ENCODE data around the gene WASL. TPM values are rescaled to one million over a fixed set of nuclear protein-coding genes. Genes with fewer than 3 reads are reported as not detected.
"Not testable (repeated sequence)": the region's sequence is repeated elsewhere in the genome, so short reads cannot be mapped to it uniquely, and the experiment has no call there.

WASL gene
- total RNA-seq, 1 experiment from 2014 or later, result 25.8 TPM

DNA sequence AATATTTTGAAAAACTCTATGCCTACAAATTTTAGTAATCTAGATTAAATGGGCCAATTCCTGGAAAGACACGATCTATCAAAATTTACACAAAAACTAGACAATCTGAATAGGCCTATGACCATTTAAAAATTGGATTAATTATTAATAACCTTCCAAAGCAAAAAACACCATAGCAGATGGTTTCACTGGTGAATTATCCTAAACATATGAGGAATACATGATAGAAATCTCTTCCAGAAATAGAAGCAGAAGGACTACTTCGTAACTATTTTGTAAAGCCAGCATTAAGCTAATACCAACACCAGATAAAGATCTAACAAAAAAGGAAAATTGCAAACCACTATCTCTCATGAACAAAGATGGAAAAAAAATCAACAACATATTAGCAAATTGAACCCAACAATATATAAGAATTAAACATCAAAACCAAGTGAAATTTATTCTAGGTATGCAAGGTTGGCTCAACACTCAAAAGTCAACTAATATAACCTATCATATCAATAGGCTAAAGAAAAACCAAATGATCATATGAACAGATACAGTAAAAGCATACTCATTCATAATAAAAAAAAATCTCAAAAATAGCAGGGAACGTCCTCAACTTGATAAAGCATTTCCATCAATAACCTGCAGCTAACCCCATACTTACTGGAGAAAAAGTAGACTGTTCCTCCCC, 16.3 kb downstream of the WASL start:
- no peak for DNase-seq (ENCODE audit: low read depth)

DNA sequence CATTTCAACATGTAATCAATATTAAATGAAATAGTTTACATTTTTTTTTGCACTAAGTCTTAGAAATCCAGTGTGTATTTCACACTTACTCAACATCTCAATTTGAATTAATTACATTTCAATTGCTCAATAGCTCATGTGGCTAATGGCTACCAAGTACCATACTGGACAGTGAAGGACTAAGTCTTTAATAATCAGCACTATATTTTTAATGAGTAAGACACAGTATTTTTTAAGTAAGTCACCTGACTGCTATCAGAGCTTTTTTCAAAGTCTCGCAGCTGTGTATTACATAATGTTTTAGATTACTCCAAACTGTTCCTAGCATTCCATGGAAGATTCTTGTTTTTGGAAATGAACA, 19.6 kb downstream of the WASL start:
- no peak for DNase-seq (ENCODE audit: low read depth)

DNA sequence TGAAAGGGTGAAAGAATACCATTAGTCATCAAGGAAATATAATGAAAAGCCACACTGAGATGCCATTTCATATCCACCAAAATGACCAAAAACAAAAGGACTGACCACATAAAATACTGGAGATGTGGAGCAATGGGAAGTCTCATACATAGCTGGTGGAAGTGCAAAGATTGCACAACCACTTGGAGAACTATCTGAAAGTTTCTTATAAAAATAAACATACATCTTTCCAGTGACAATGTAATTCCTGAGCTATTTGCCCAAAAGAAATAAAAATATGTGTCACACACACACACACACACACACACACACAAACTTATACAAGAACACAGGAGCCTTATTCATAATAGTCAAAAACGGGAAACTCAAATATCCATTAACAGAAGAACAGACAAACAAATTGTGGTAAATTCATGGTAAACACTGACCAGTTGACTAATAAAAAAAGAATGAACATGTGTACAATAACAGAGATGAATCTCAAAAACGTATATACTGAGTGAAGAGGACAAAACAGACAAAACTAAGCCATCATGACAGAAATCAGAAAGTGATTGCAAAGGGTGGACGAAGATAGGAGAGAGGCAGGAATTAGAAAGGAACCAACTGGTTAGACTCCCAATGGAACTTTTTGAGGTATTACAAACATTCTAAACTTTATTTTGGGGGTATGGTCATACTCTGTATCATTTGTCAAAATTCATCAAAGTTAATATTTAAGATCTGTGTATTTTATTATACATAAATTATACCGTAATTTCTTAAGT, 21.5 kb downstream of the WASL start:
- peak; percentile 90 for DNase-seq (ENCODE audit: low read depth)

DNA sequence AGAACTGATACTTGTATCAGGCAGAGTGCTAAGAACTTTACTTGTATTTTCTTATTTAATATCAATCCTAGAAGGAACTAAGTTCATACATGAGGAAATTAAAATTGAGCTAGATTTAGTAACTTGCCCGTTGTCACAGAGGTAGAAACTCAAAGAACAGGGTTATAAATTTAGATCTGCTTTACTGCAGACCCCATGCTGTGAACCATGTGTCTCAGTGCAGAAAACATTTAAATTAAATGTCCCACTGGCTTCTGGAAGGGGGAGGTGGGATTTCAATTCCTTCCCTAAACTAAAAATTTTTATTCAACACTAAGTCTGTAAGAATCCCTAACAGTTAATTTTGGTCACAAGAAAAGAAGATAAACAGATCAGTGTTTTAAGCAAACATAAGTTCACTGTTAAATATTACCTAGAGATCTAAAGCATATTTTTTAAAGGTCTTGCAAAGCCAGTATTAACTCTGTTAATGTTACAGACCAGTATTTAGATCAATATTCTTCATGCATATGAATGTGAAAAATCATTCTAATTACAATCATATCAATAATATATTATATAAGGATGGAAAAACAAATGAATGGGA, 23.1 kb downstream of the WASL start:
- DNase-seq (ENCODE audit: low read depth), result no peak

DNA sequence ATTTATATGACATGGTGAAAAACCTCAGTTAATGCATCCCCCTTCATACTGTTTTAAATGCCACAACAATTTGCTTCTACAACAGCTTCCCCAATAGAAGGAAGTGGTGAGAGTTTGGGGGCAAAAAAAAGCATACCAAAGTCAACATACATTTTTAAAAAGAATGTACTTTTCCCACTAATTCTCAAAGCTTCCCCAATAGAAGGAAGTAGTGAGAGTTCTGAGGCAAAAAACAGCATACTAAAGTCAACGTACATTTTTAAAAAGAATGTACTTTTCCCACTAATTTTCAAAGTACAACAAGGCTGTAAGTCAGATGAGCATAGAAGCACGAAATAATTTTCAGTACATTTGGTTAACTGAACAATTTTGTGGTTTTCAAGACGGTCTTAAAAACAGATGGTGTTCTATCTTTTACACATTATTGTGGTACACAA, 24.0 kb downstream of the WASL start:
- DNase-seq (ENCODE audit: low read depth), result peak; percentile 24

DNA sequence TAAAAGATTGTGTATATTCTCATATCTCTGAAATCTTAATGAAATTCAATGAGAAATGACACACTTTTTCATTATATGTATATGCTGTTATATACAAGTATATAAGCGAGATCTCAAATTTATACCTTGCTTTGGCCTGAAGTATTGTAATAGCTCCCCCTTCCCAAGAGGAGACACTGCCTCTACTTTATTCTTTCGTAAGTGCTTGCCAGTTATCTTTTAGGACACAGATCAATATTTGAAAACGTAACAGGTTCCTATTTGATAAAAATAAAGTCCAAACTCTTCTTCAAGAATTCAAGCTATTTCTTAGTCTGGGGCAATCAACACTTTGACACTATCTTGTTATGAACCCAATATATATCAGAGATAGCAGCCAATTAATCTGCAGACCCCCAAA, 24.9 kb downstream of the WASL start:
- no peak for DNase-seq (ENCODE audit: low read depth)

DNA sequence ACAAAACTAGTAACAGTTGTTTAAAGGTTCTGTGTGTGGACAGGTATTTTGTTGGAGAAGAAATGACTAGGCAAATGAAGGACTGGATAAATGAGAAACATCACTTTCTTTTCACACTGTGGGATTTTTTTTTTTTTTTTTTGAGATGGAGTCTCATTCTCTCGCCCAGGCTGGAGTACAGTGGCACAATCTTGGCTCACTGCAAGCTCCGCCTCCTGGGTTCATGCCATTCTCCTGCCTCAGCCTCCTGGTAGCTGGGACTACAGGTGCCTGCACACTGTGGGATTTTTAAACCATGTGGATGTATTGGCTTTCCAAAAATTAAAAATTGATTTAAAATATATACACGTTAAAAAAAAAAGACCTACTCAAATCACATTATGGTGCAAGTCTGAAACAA, 28.3 kb downstream of the WASL start:
- DNase-seq (ENCODE audit: low read depth), result not testable (repeated sequence)

DNA sequence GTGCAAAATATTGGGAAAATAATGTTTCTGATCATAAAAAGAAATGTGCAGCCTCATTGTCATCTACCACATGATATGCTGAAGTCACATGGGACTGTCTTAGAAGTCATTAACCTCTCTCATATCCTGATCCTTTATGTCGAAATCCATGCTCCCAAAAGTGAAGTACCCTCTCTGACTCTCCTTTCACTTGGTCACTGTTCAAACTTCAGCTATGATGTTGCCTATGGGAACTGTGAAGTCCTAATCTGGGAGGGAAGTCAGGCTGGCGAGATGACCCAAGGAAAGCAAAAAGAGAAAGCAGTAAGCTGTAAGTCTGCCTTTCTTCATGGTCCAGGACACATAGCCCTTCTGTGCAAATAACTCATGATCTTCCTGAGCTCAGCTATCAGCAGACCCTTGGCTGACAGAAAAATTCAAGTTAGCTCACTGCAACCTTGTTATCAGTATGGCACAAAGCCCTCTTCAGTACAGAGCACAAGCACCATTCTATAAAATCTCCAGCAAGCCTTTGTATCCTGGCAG, 29.5 kb downstream of the WASL start:
- no peak for DNase-seq (ENCODE audit: low read depth)

DNA sequence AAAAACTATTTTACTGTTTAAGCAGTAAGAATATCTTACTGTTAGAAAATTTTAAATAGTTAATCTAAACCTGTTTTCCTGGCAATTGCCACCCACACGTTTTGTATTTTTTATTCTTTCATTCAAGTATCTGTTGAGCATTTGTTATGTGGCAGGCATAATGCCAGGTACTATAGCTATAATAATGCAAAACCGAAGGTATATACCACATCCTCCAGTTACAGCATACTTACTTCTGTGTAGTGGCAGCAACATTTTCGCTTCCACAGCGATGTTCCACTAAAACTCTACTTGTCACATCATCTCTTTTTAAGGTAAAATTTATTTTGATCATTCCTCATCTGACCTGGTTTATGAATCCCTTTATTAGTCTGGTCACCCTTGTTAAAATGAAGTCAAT, 30.0 kb downstream of the WASL start:
- DNase-seq (ENCODE audit: low read depth), result no peak

DNA sequence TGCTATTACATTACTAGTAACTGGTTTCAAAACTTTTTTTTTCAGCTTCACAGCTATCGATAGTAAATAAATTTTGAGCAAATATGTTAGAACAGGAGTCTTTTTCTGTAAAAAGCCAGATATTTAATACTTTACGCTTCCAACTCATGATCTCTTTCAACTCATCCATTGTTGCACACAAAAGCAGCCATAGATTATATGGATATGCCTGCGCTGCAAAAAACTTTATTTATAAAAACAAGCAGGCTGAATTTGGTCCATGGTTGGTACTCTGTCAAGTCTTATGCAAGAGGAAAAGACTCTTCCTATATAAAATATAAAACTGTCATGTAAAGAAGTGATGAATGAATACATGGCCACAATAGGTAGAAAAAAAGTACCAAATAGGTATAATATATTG, 31.1 kb downstream of the WASL start:
- DNase-seq (ENCODE audit: low read depth), result no peak

DNA sequence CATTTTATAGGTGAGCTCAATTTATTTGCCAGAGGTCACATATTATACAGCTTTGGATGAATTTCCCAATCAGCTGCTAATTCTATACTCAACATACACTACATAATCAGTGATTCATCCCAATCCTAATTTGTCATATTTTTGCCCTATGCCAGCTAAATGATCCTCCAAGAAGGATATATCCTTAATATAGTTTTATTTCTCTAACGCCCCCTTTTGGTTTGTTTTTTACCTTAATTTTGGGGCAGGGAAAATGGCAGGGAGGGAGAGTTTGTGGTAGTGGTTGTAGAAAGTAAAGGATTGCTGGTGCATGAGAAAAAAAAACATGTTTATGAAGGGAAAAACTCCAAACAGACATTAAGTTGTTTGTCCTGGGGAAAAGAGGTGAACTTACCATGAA, 31.9 kb downstream of the WASL start:
- no peak for DNase-seq (ENCODE audit: low read depth)

DNA sequence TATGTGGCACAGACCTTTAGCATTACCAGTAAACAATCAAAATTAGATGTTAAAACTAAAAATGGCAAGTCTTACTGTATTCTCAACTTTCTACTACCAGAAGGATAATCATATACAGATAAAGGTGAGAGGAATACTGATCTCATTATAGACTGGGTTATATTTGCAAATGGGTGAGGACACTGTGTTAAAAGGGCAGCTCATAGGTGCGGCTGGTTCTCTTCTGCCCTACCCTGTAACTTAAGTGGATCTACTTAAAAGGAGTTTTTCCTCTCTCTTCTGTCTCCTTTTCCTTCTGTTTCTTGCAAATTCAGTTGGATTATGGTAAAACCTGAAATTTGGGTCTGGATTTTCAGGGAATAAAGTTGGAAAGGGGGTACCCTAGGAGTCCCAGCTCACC, 33.0 kb downstream of the WASL start:
- DNase-seq (ENCODE audit: low read depth), result no peak

DNA sequence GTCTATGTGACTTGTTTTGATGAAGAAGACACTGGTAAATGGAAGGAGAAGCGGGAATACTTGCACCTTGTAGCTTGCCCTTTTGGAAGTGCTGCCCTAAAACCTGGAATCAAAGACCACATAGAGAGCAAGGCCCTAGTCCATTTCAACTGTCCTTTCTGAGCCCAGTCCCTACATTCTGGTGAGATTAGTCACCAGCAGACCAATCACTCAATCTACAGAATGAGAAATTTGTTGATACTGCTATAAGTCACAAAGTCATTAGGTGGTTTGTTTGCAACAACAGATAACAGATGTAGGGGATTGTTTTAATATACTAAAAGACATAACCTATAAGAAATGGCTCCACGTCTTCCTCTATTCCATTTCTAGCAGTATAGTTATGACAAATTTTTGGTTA, 33.6 kb downstream of the WASL start:
- DNase-seq (ENCODE audit: low read depth), result peak; percentile 58

DNA sequence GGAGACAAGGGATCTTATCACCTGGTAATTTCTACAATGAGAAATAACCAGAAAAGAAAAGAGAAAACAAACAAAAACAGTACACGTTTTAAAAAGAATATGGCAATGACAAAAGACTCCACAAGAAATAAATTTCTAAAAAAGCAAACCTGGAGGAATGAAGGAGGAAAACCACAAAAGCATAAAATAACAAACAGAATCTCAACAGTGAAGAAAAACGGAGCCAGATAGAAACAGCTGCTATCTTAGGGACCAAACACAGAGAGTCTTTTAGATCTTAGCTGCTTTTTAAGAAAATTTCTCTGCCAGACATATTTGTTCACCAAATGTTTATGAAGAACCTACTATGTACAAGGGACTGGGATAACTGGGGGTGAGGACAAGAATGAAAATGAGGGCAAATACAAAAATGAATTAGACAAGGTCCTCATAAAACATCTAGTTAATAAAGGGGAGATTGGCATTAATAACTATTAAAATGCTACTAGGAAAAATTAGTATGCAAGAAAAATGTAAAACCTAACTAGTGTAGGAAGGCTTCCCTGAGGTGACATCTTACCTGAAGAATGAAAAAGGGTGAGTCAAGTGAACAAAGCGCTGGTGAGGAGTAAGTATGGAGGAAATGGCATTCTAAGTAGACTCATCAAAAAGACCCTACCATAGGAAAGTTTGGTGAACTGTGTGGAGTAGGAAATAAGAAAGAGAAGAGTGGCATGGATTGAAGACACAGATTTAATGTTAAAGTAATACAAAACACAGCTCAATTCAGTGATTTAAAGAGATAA, 34.3 kb downstream of the WASL start:
- DNase-seq (ENCODE audit: low read depth), result no peak

DNA sequence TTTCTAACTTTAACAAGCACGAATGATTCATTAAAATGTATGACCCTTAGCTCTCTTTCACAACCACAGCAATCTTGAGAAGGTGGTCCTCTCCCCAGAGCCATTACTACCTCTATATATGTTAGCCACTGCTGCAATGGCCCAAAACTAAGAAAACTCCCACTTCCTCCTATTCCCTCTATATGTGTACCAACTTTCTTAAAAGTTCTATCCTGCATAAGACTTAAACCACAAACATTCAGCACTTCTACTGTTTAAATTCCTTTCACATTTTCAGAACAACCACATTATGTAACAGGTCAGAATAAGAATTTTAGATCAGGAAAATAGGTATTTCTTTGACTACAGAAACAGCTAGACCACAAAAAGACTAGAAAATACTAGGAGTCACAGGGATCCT, 36.2 kb downstream of the WASL start:
- peak; percentile 48 for DNase-seq (ENCODE audit: low read depth)

DNA sequence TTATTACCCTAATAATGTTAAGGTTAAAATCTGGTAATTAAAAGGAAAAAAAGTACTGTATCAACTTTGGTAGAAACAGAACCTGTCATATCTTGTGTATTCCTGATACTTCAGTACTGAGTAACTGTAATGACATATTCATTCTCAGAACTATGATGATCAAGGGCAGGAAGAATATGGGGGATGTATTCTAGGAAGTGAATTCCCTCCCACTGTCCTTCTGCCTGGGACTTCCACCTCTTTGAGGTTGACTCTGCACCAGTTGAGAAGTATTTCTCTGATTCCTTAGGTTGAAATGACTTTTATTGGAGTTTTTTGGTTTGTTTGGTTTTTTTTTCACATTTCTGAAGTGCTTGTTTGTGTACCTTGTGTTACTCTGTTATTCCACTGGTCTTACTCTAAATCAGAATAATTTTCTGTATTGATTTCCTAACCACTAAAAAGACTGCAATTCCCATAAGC, 36.9 kb downstream of the WASL start:
- DNase-seq (ENCODE audit: low read depth), result no peak

DNA sequence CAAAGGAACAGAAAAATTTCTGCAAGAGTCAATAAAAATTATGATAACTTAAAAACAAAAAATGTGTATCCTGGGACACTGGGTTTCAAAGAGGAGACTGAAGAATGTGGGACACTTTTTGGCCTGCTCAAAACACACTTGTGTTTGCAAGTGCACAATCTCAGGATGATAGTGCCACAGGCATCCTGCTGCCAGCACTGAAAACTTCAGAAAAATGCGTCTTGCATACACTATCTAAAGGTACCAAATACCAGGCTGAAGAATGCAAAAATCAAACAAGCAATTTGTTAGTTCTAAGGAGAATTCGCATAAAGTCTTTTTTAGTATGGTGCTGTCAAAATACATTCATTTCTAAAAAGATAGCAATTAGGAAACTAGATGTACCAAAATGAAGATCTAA, 38.1 kb downstream of the WASL start:
- no peak for DNase-seq (ENCODE audit: low read depth)

DNA sequence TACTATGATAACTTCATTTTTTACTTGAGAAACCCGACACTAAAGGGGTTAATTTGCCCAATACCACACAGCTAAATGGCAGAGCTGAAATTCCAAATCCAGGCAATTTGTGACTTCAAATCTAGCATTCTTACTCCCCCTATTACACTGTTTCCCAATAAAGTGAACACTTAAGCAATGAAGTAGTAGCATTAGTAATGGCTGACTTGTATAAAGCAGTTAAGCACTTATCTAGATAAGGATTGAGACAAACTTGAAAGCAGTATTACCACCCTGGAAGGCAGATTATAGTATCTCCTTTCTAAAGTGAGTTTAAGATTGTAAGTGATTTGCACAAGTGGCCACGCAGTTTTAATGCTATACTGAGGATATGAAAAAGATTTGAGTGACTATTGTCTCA, 39.3 kb downstream of the WASL start:
- no peak for DNase-seq (ENCODE audit: low read depth)

DNA sequence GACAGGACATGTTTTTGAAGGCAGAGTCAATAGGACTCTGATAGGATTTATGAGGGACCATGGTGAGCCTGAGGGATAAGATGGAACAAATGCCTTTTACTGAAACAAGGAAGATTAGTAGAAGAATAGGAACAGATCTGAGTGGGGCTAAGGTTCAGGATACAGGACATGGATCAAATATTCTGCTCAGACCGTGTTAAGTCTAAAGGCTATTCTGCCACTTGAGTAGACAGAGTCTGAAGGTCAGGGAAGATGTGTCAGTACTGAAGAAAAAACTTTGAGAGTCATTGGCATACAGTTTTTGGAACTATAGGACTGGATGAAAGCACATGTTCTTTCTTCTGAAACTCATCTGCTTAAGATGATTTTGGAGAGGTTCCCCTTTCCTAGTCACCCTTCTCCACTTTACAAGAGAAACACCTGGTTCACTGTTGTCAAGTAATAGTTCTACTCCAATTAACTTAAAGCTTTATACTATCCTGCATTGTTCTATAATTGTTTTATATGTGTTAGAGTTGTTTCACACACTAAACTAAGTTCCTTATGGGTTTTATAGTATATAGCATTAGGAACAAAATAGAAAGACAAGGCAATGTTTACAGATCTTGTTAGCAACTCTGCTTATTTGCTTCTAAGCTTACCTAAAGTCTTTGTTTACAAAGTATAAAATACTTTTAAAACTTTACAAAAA, 43.4 kb downstream of the WASL start:
- DNase-seq (ENCODE audit: low read depth), result no peak

DNA sequence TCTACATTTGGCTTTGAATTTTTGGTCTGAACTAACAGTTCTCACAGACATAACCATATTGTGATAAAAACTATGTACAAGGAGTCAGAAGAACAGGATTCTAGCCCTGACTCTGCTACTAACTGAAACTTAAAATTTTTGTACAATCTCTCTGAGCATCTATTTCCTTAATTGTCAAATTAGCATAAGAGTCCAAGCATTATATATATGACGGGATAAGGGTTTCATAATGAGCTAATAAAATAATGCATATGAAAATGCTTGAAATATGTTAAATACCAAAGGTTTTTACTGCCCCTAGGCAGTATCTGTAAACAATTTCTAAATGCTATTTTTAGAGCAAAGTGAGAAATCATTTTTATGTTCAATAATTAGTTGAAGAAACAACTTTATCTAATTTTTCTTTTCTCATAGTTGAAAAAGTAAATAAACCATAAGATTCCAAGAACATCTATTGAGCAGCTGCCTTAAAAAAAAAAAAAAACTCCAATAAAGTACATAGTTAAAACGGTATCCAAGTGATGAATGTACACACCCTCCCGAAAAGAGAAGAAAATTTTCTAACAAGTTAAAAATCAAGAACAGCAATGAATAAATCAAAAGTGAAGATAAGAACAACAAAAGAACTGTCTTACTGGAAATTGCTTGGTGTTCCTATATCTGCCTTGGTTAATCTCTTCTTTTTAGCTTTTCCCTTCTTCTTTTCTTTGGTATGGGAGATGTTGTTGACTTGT, 52.7 kb downstream of the WASL start:
- no peak for DNase-seq (ENCODE audit: low read depth)

DNA sequence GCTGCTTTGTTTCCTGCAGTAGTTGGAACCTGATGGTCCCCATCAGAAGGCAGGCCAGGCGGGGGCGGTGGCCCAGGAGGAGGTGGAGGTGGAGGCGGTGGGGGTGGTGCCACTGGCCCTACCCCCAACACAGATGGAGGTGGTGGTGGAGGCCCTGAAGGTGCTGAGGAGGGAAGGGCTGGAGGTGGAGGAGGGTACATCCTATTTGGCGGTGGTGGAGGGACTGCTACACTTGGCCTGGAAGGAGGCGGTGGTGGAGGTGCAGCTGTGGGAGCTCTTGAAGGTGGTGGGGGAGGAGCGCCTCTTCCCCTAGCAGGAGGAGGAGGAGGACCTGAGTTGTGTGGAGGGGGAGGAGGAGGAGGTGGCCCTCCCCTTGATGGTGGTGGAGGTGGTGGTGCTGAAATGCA, 56.3 kb downstream of the WASL start:
- DNase-seq (ENCODE audit: low read depth), result no peak

All from RPMI7951 (cell line).